ENCODE data around the gene LENG9.
A peak's percentile ranks its signal among the peaks of the same experiment; 100 is the strongest.

LENG9 gene

GRCh38 chr19:54430306-54431254 is 33.0 kb downstream of the LENG9 start (continued):
- peak; percentile 48 for TF ChIP-seq PBX3 (CRISPR knock-in tag; IDR thresholded peaks at IDR 0.05)
- TF ChIP-seq, protein P1, sequence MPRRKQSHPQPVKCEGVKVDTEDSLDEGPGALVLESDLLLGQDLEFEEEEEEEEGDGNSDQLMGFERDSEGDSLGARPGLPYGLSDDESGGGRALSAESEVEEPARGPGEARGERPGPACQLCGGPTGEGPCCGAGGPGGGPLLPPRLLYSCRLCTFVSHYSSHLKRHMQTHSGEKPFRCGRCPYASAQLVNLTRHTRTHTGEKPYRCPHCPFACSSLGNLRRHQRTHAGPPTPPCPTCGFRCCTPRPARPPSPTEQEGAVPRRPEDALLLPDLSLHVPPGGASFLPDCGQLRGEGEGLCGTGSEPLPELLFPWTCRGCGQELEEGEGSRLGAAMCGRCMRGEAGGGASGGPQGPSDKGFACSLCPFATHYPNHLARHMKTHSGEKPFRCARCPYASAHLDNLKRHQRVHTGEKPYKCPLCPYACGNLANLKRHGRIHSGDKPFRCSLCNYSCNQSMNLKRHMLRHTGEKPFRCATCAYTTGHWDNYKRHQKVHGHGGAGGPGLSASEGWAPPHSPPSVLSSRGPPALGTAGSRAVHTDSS (tag by site-specific recombination; IDR thresholded peaks at IDR 0.05) = no peak
- TF ChIP-seq ZNF514 (tag by site-specific recombination; IDR thresholded peaks at IDR 0.05) = no peak
- no peak for TF ChIP-seq KLF7 (tag by site-specific recombination; IDR thresholded peaks at IDR 0.05; ENCODE audit: borderline replicate concordance)
- TF ChIP-seq ZNF174 (tag by site-specific recombination; IDR thresholded peaks at IDR 0.05) = no peak
- peak; percentile 53; the same call in 1 of the 2 replicates for TF ChIP-seq SCRT2 (tag by site-specific recombination; IDR thresholded peaks at IDR 0.05)

GRCh38 chr19:54429545-54430227 is 33.9 kb downstream of the LENG9 start:
- Histone ChIP-seq H3K36me3 (ENCODE audit: control insufficient read depth in 2 of 2, insufficient read depth in 1 of 2, low read length in 2 of 2) (peaks cover 0 to 4% of the 10 kb centered on the region in 2 experiments; a peak in 1 of 3 replicates), H3K27ac (ENCODE audit: extremely low read depth, low read depth, low read length) (no peak overlapping the region), H3K9me3 (ENCODE audit: control insufficient read depth, insufficient read depth, low read depth, low read length) (no peaks in the 10 kb centered on the region), H3K4me1 (ENCODE audit: control insufficient read depth, insufficient read depth, low read length) (peaks cover 10% of the 10 kb centered on the region), H3K4me3 (ENCODE audit: low read depth, low read length) (no peak overlapping the region)
- no peak for TF ChIP-seq ZNF433 (tag by site-specific recombination; IDR thresholded peaks at IDR 0.05; ENCODE audit: low read depth)
- no peak for TF ChIP-seq ZNF155 (tag by site-specific recombination; IDR thresholded peaks at IDR 0.05)
- TF ChIP-seq CTCF (tag by site-specific recombination; IDR thresholded peaks at IDR 0.05) = 0 out of 2 replicates have a peak, but pooled peaks have one; percentile 22
- ChIA-PET POLR2A (interaction anchor here (0.6 to 3.0 kb wide), 11 partner anchors 7 to 268 kb away, joined by 3 to 18 read pairs (median 4); partner anchors contain the start of genes CDC42EP5, LENG8 and LENG9), CTCF (interaction anchor here (0.6 to 2.8 kb wide), 6 partner anchors 9 to 1111 kb away, joined by 3 to 15 read pairs (median 5); no protein-coding TSS in a partner anchor)

DNA sequence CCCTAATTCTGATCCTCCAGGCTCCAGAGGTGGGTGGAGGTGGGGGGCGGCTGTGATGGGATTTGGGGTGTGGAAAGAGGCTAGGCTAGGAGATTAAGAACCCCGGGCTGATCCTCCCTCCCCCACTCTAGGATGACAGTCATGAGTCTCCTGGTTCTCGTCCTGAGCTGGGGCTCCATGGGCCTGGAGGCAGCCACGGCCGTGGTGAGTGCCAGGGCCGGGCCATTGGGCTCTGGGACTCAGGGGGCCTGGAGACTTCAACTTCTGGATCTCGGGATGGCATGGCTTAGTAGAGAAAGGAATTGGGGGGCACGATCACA is 34.4 kb downstream of the LENG9 start:
- CTCF ChIA-PET = interaction anchor here (0.6 to 2.8 kb wide), 4 partner anchors 10 to 1111 kb away, joined by 3 to 15 read pairs (median 5); no protein-coding TSS in a partner anchor
- POLR2A ChIA-PET = interaction anchor here (0.6 to 3.0 kb wide), 6 partner anchors 9 to 268 kb away, joined by 3 to 18 read pairs (median 7); partner anchors contain the start of genes CDC42EP5 and LENG8
- Histone ChIP-seq H3K4me3 (ENCODE audit: low read depth, low read length) (no peak overlapping the region), H3K9me3 (ENCODE audit: control insufficient read depth, insufficient read depth, low read depth, low read length) (no peaks in the 10 kb centered on the region), H3K36me3 (ENCODE audit: control insufficient read depth in 2 of 2, insufficient read depth in 1 of 2, low read length in 2 of 2) (no peaks in the 10 kb centered on the region), H3K4me1 (ENCODE audit: control insufficient read depth, insufficient read depth, low read length) (peaks cover 10% of the 10 kb centered on the region), H3K27ac (ENCODE audit: extremely low read depth, low read depth, low read length) (no peak overlapping the region)
- TF ChIP-seq ZNF266 (tag by site-specific recombination; IDR thresholded peaks at IDR 0.05; ENCODE audit: low read depth) = no peak
- peak; percentile 47 for TF ChIP-seq ZFHX2 (tag by site-specific recombination; conservative IDR thresholded peaks at IDR 0.05)
- no peak for TF ChIP-seq SETDB1 (IDR thresholded peaks at IDR 0.05; ENCODE audit: insufficient read length, low read length)
